IPS DF 19.7 (cell line): ENCODE data around the gene SUGP2.
"Not testable (repeated sequence)": the region's sequence is repeated elsewhere in the genome, so short reads cannot be mapped to it uniquely, and the experiment has no call there.

Source experiments
- DNase-seq: peaks from one replicate; pipeline ENCODE4 v3.0.0-alpha.2; 2013; ENCODE audit warnings: low read depth, low spot score

SUGP2 gene

GRCh38 chr19:19033176-19033425, 216 bp downstream of the SUGP2 start:
- DNase-seq, result no peak

- DNase-seq, result peak; percentile 88
Observed at GRCh38 chr19:19032420-19033175, 719 bp downstream of the SUGP2 start.

DNA sequence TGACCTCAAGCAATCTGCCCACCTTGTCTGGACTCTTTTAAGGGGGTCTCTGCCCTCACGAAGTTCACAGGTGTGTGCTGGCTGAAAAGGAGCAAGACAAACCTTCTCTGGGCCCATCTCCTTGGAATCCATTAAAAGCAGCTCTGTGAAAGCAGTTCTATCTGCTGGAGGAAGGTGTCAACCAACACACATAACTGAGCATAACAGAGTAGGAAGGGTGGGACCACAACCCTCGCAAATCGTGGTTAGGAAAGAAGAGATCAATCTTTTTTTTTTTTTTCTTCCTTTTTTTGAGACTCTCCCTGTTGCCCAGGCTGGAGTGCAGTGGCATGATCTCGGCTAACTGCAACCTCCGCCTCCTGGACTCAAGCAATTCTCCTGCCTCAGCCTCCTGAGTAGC, 1.4 kb downstream of the SUGP2 start:
- DNase-seq, result no peak

DNA sequence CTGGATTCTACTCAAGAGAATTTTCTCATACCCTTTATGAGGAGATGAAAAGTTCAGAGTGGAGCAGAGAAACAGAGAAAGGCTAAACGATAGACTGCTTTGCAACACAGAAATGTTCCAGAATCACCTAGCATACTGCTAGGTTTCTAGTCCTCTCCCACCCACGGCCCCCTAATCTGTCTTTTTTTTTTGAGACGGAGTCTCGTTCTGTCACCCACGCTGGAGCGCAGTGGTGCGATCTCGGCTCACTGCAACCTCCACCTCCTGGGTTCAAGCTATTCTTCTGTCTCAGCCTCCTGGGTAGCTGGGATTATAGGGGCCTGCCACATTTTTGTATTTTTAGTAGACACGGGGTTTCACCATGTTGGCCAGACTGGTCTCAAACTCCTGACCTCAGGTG, 4.8 kb downstream of the SUGP2 start:
- no peak for DNase-seq

- DNase-seq, result no peak
Observed at GRCh38 chr19:19027228-19027627, 6.1 kb downstream of the SUGP2 start.

DNA sequence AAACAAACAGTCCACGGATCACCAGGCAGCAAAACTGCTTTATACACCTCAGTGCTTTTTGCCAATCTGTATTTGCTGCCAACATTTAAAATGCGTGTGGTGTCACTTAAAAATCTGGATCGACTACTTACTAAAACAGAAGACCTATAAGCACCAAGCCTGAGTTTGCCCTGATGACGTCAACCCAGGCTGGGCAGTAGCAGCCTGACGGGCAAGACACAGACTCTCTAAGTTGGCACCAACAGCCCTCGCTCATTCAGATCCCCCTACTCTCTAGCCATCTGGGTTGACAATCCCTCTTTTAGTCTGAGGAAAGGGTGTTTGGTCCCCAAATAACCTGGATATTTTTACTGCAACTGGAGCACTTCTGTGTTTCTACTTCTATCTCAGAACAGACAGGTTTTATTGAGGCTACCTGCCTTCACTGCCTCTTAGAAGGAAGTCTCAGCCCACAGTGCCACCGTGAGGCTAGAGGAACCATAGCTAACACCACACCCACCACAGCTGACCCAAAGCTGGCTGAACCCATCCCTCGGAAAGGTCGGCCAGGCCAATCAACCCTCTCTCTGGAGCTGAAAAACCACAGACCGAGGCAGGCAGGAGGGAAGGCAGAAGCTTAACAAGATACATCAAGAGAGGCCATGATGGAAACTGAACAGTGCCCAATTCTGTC, 6.9 kb downstream of the SUGP2 start:
- no peak for DNase-seq

DNA sequence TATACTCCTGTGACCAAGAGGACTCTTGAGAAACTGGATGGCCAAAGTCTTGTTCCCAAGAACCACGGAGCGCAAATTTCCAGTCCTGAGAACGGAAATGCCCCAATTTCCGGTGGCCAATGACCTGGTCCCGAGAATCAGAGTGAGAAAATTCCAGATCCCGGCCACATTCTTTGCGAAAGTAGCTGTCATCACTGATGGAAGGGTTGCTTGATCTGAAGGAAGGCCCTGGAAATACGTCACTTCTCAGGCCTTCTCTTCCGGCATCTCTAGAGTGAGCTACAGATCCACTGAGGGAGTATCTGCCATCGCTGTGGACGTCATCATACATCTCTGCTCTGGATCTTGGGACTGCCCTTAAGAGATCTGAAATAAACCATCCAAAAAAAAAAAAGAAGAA, 7.5 kb downstream of the SUGP2 start:
- DNase-seq, result no peak

DNA sequence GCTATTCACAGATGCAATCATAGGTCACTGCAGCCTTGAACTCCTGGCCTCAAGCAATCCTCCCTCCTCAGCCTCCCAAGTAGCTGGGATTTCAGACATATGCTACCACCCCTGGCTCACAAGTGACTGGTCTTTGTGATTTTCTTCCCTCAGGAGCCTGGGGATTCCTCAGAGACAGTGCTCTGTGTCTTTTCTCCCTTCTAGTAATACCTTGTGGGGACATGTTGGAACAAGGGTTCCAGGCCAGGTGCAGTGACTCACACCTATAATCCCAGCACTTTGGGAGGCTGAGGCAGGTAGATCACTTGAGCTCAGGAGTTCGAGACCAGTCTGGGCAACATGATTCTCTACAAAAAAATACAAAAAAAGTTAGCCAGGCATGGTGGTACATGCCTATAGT, 9.9 kb downstream of the SUGP2 start:
- not testable (repeated sequence) for DNase-seq

- DNase-seq, result no peak
Observed at GRCh38 chr19:19022380-19022961, 10.8 kb downstream of the SUGP2 start.

DNA sequence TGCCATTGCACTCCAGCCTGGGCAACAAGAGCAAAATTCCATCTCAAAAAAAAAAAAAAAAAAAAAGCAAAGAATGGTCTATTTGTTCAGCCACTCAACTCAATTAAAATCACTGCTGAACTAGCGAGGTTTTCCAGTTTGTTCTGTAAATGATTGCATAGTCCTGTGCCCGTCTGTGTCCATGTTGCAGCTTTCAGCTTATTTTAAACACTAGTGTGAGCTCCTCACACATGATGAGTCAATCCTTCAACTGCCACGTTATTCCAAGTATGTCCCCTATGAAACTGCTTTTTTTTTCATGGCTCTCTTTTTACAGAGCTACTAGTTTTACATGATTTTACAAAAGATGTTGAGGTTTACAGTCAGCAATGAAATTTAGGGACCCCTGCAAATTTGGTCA, 12.2 kb downstream of the SUGP2 start:
- DNase-seq, result no peak

GRCh38 chr19:19010551-19010950, 22.8 kb downstream of the SUGP2 start:
- DNase-seq, result no peak

GRCh38 chr19:19009951-19010350, 23.4 kb downstream of the SUGP2 start:
- no peak for DNase-seq

DNA sequence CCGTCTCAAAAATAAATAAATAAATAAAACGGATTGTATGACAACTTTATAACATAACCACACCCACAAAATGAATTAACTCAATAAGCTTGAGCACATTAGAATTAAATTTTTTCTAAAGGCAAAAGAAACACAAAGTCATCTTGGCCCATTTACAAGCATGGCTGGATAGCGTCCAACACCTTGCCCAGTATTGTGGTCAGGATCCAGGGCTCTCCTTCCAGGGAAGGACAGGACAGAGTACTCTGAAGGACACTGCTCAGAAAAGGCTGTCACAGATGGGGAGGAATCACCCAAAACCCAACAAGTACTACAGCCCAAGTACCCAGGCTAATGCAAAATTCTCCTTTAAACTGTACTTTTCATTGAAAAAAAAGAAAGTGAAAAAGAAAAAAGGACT, 27.1 kb downstream of the SUGP2 start:
- no peak for DNase-seq

GRCh38 chr19:19004144-19004543, 29.2 kb downstream of the SUGP2 start:
- no peak for DNase-seq

GRCh38 chr19:18999896-19000620, 33.3 kb downstream of the SUGP2 start:
- DNase-seq, result no peak

- DNase-seq, result no peak
Observed at GRCh38 chr19:18999016-18999758, 34.1 kb downstream of the SUGP2 start.

DNA sequence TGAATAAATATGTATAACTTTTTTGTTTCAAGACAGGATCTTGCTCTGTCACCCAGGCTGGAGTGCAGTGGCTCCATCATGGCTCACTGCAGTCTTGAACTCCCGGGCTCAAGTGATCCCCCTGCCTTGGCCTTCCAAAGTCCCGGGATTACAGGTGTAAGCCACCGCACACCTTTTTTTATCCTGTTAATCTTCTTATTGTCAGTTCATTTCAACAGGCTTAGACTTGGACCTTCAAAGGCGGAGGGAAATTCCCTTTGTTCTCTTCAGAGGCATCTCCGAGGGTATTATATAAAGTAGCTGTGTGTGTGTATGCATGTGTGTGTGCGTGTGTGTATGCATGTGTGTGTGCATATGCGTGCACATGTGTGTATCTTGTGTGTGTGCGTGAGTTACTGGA, 35.0 kb downstream of the SUGP2 start:
- DNase-seq, result no peak

GRCh38 chr19:18996796-18997394, 36.4 kb downstream of the SUGP2 start:
- no peak for DNase-seq

GRCh38 chr19:18996351-18996750, 37.0 kb downstream of the SUGP2 start:
- DNase-seq, result no peak

DNA sequence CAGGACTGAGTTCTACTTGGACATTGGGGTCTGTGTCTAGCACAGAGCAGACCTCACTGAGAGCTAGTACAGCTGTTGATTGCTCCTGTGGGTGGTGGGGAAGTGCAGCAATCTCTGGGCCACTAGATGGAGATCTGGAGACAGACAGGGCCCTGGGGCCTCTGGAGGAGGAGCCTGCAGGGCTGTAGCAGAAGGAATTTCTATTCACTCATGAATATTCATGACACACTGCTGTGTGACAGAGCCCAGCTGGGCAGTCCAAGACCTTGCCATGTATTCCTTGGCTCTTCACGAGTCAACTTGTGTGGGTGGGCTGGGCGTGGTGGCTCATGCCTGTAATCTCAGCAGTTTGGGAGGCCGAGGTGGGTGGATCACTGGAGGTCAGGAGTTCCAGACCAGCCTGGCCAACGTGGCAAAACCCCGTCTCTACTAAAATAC, 37.5 kb downstream of the SUGP2 start:
- DNase-seq, result peak; percentile 74

DNA sequence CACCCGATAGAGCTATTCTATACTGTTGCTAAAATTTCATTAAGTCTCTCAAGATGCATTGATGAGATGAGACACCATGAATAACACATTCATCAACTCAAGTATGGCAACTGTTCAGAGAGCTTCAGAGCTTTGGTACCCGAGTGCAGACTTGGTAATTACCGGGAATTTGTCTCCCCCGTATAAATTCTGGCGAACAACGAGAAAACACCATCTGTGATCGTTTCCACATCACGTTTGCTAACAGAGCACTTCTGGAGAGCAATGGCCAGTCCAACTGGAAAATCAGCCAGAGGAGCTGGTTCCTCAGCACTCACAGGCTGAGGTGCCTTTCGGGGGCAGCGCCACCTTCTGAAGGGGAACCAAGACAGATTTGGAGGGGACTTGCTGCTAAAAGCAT, 40.2 kb downstream of the SUGP2 start:
- no peak for DNase-seq

DNA sequence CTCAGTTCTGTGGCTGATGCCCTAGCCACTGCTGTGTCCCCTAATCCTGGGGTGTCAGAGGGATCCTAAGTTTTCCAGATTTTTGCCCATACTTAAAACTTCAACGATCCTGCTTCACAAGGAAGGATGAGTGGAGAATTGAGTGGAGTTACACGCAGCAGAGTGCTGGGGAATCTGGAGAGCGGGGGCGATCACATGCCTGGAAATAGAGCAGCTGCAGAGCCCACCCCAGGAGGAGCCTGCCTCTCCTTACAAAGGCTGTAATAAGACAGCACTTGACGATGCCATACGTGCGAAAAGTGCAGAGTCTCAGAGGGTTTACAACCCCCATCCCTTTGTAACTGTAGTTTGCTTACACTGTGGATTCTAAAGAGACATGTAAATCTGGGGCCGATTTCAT, 40.6 kb downstream of the SUGP2 start:
- no peak for DNase-seq
